K562 (cell line): Measurements from ENCODE around the gene ZSCAN32. TPM values are rescaled to one million over a fixed set of nuclear protein-coding genes. Genes with fewer than 3 reads are reported as not detected.

Source experiments
- ADNP ChIP-seq: fragments of 200-800 bp; sonication (Bioruptor generic); IDR thresholded peaks from 2 replicates; pipeline ENCODE4 v1.6.1; 2016; ENCODE audit warnings: missing genetic modification characterization, missing compliant biosample characterization
- BCLAF1 ChIP-seq, 2 experiments: fragments of 450-650 bp in 1 of 2; IDR thresholded peaks; 2 replicates each; pipeline ENCODE4 v1.6.1; 2011 to 2017; ENCODE audit warnings: low read depth in 2 of 2, antibody characterized with exemption in 1 of 2, borderline replicate concordance in 1 of 2, low read length in 1 of 2, mild to moderate bottlenecking in 1 of 2, mixed read lengths in 1 of 2; ENCODE audit not compliant: control insufficient read depth in 1 of 2
- CBX8 ChIP-seq: fragments of 200-600 bp; sonication (generic); IDR thresholded peaks from 2 replicates; pipeline ENCODE4 v1.6.1; 2012; ENCODE audit warnings: borderline replicate concordance, mixed run types, low read depth, mild to moderate bottlenecking, moderate library complexity, mixed read lengths, low read length, control low read depth, inconsistent platforms; ENCODE audit not compliant: poor library complexity, severe bottlenecking; ENCODE audit errors: extremely low read depth
- CREB1 ChIP-seq, 2 experiments: sonication (generic) in 1 of 2; formaldehyde crosslinking in 1 of 2; IDR thresholded peaks; 2 replicates each; pipeline versions ENCODE4 v1.6.1 to v1.8.0; 2012 to 2022; ENCODE audit warnings: inconsistent platforms in 1 of 2, mild to moderate bottlenecking in 1 of 2, missing genetic modification reagents in 1 of 2, moderate library complexity in 1 of 2
- DNMT1 ChIP-seq: fragments of 450-650 bp; IDR thresholded peaks from 2 replicates; pipeline ENCODE4 v1.6.1; 2016; ENCODE audit warnings: antibody characterized with exemption, mild to moderate bottlenecking
- E2F1 ChIP-seq: sonication (generic); formaldehyde crosslinking; IDR thresholded peaks from 2 replicates; pipeline ENCODE4 v1.8.1; 2023; ENCODE audit warnings: mild to moderate bottlenecking, missing genetic modification reagents, moderate library complexity
- FOXO4 ChIP-seq: fragments of 450-650 bp; formaldehyde crosslinking; IDR thresholded peaks from 2 replicates; pipeline ENCODE4 v1.4.0; 2020; ENCODE audit warnings: mild to moderate bottlenecking, moderate library complexity
- GMEB1 ChIP-seq: fragments of 250-450 bp; sonication (Bioruptor Pico); IDR thresholded peaks from 2 replicates; pipeline ENCODE4 v1.4.0; 2020; ENCODE audit warnings: mild to moderate bottlenecking
- HNRNPLL ChIP-seq: fragments of 200-400 bp; formaldehyde crosslinking; IDR thresholded peaks from 2 replicates; pipeline ENCODE4 v1.6.1; 2017; ENCODE audit warnings: low read length, low read depth, mild to moderate bottlenecking; ENCODE audit not compliant: poor library complexity, severe bottlenecking
- KLF16 ChIP-seq: IDR thresholded peaks from 2 replicates; pipeline ENCODE4 v1.6.1; 2016; ENCODE audit warnings: antibody characterized with exemption
- MEIS2 ChIP-seq: fragments of 450-650 bp; IDR thresholded peaks from 2 replicates; pipeline ENCODE4 v1.6.1; 2014; ENCODE audit warnings: mild to moderate bottlenecking; ENCODE audit not compliant: partially characterized antibody
- POLR2G ChIP-seq: fragments of 200-400 bp; formaldehyde crosslinking; IDR thresholded peaks from 2 replicates; pipeline ENCODE4 v1.6.1; 2017; ENCODE audit warnings: low read depth, mild to moderate bottlenecking, antibody characterized with exemption, low read length, moderate library complexity
- SPI1 ChIP-seq: IDR thresholded peaks from 2 replicates; pipeline ENCODE4 v1.6.1; 2011; ENCODE audit warnings: low read depth, low read length, control low read depth, borderline replicate concordance
- TBP ChIP-seq: optimal IDR thresholded peaks from 2 replicates; pipeline ENCODE3; 2011; ENCODE audit warnings: low read depth, low read length, improper control_type of control experiment
- TEAD4 ChIP-seq, 2 experiments: sonication (generic) in 1 of 2; formaldehyde crosslinking in 1 of 2; IDR thresholded peaks; 2 replicates each; pipeline versions ENCODE4 v1.6.1 to v1.8.0; 2012 to 2022; ENCODE audit warnings: borderline replicate concordance in 1 of 2, inconsistent platforms in 1 of 2, low read length in 1 of 2, mild to moderate bottlenecking in 1 of 2, missing genetic modification reagents in 1 of 2
- ZKSCAN3 ChIP-seq: fragments of 250-450 bp; sonication (Bioruptor Pico); IDR thresholded peaks from 2 replicates; pipeline ENCODE4 v1.4.0; 2020
- ZNF699 ChIP-seq: fragments of 250-450 bp; sonication (Bioruptor Pico); IDR thresholded peaks from 2 replicates; pipeline ENCODE4 v1.8.0; 2021; ENCODE audit warnings: mild to moderate bottlenecking, moderate library complexity; ENCODE audit not compliant: insufficient replicate concordance
- ZZZ3 ChIP-seq: fragments of 450-650 bp; IDR thresholded peaks from 2 replicates; pipeline ENCODE4 v1.6.1; 2016; ENCODE audit warnings: antibody characterized with exemption, mild to moderate bottlenecking, moderate library complexity
- polyA plus RNA-seq, 8 experiments: library from polyadenylated mRNA; depleted of rRNA in 4 of 8; stranded (reverse) in 5 of 8; unstranded in 3 of 8; fragments of >200 nt; fragmentation: Nextera tagmentation in 2 of 8; fragmentation: Illumina TruSeq in 1 of 8; extraction: Ambion mirVana in 2 of 8; extraction: Trizol in 1 of 8; gene quantifications; 2 replicates each; pipeline versions ENCODE4 v1.2.1 to v1.2.3, GENCODE V29; 2011 to 2014; ENCODE audit warnings: inconsistent platforms in 1 of 8, missing spikeins in 1 of 8
- total RNA-seq, 7 experiments: library from RNA; depleted of rRNA in 6 of 7; stranded (reverse); fragments of >200 nt in 6 of 7; fragmentation: Illumina TruSeq in 2 of 7; extraction: Trizol in 2 of 7; gene quantifications; 2 replicates each; pipeline versions ENCODE4 v1.2.1 to v1.2.3, GENCODE V29; 2011 to 2021; ENCODE audit warnings: low replicate concordance in 1 of 7

ZSCAN32 gene
- total and polyA plus RNA-seq, 9 of the 15 experiments (the other 6 are each of a cell fraction or from before 2014, with no cell fraction given): 16.0 to 29.4 (median 19.2) TPM

GRCh38 chr16:3400779-3401688 is at the start of gene ZSCAN32, which contains the start of gene ZNF174 (continued):
- TF ChIP-seq GMEB1 (CRISPR knock-in tag) (peak; percentile 95), MEIS2 (peak; percentile 93), ZNF699 (CRISPR knock-in tag) (no peak), FOXO4 (no peak), ZKSCAN3 (CRISPR knock-in tag) (no peak), BCLAF1 (IDR thresholded peaks at IDR 0.05; ENCODE audit: borderline replicate concordance in 1 of 2, control insufficient read depth in 1 of 2, low read depth in 2 of 2, low read length in 1 of 2) (0 out of 4 replicates have a peak, but pooled peaks of 1 of the 2 experiments have one; percentile 22), DNMT1 (no peak), POLR2G (peak; percentile 92), HNRNPLL (peak; percentile 98), TEAD4 (IDR thresholded peaks at IDR 0.05; ENCODE audit: low read length) (no peak; the same call in 1 of the 2 replicates), TEAD4 (CRISPR knock-in tag; IDR thresholded peaks at IDR 0.05; ENCODE audit: borderline replicate concordance) (peak; percentile 74; the same call in 1 of the 2 replicates), E2F1 (CRISPR knock-in tag) (peak; percentile 52), KLF16 (no peak), ZZZ3 (no peak), CREB1 (IDR thresholded peaks at IDR 0.05) (peak; percentile 78), CREB1 (CRISPR knock-in tag; IDR thresholded peaks at IDR 0.05) (peak; percentile 82), CBX8 (no peak), ADNP (tag) (no peak), TBP (peak; percentile 76), SPI1 (no peak)
